ENCODE results near the gene DECR2.

The DECR2 gene

GRCh38 chr16:389352-389751 is 12.3 kb upstream of the DECR2 start:
- TF ChIP-seq CTCF (IDR thresholded peaks at IDR 0.05; ENCODE audit: control insufficient read depth, insufficient read depth, low read depth, low read length, missing control alignments), result no peak
- no peak overlapping the region for H3K4me3 ChIP-seq (ENCODE audit: control insufficient read depth, low read depth, low read length)
- no peak for DNase-seq (ENCODE audit: low read depth)

GRCh38 chr16:391885-392335 is 9.8 kb upstream of the DECR2 start:
- TF ChIP-seq CTCF (IDR thresholded peaks at IDR 0.05; ENCODE audit: control insufficient read depth, insufficient read depth, low read depth, low read length, missing control alignments), result peak; percentile 89
- H3K4me3 ChIP-seq (ENCODE audit: control insufficient read depth, low read depth, low read length), result no peak overlapping the region
- peak; percentile 23 for DNase-seq (ENCODE audit: low read depth)

- no peak for DNase-seq (ENCODE audit: low read depth)
- H3K4me3 ChIP-seq (ENCODE audit: control insufficient read depth, low read depth, low read length), result no peak overlapping the region
- TF ChIP-seq CTCF (IDR thresholded peaks at IDR 0.05; ENCODE audit: control insufficient read depth, insufficient read depth, low read depth, low read length, missing control alignments), result no peak
These were observed 9.1 kb upstream of the DECR2 start for GRCh38 chr16:392450-393030.

- no peak for TF ChIP-seq CTCF (IDR thresholded peaks at IDR 0.05; ENCODE audit: control insufficient read depth, insufficient read depth, low read depth, low read length, missing control alignments)
- DNase-seq (ENCODE audit: low read depth), result no peak
- H3K4me3 ChIP-seq (ENCODE audit: control insufficient read depth, low read depth, low read length), result no peak overlapping the region
These were observed 5.5 kb upstream of the DECR2 start for GRCh38 chr16:396199-396598.

GRCh38 chr16:396605-397004 is 5.1 kb upstream of the DECR2 start:
- TF ChIP-seq CTCF (IDR thresholded peaks at IDR 0.05; ENCODE audit: control insufficient read depth, insufficient read depth, low read depth, low read length, missing control alignments), result no peak
- H3K4me3 ChIP-seq (ENCODE audit: control insufficient read depth, low read depth, low read length), result peak overlapping the region; percentile 43
- DNase-seq (ENCODE audit: low read depth), result no peak

- no peak for TF ChIP-seq CTCF (IDR thresholded peaks at IDR 0.05; ENCODE audit: control insufficient read depth, insufficient read depth, low read depth, low read length, missing control alignments)
- H3K4me3 ChIP-seq (ENCODE audit: control insufficient read depth, low read depth, low read length), result peak within 1 kb of the TSS; percentile 49
- DNase-seq (ENCODE audit: low read depth), result no peak
These were observed 4.5 kb upstream of the DECR2 start, which contains the start of gene NME4 for GRCh38 chr16:397135-397661. TSS of gene NME4 (plus strand) at chr16:397199. CDS start at chr16:397223, 24 bp downstream.
